Measurements from ENCODE around the gene INHBE. TPM values are rescaled to one million over a fixed set of nuclear protein-coding genes. Genes with fewer than 3 reads are reported as not detected.

INHBE gene
- total RNA-seq, 1 experiment from 2014 or later, result 10.1 TPM

GRCh38 chr12:57469296-57470164, 14.4 kb downstream of the INHBE start:
- Histone ChIP-seq H4K20me1 (ENCODE audit: control insufficient read depth, insufficient read depth, insufficient read length) (no peaks in the 10 kb centered on the region), H3K23me2 (ENCODE audit: insufficient read length, low read depth, low read length, poor library complexity, severe bottlenecking) (no peaks in the 10 kb centered on the region), H2BK12ac (ENCODE audit: insufficient read length, low read depth, low read length) (no peak overlapping the region), H2BK15ac (ENCODE audit: low read depth, low read length) (no peak overlapping the region), H3K4me2 (ENCODE audit: insufficient read depth, insufficient read length, low read length) (no peak overlapping the region), H2BK5ac (ENCODE audit: insufficient read length, low read length) (no peak overlapping the region), H3K27me3 (ENCODE audit: insufficient read depth, low read length) (peaks cover 13% of the 10 kb centered on the region; the same call in 1 of the 2 replicates), H3K9ac (ENCODE audit: extremely low read depth, insufficient read length, low read length) (no peak overlapping the region), H4K8ac (replicated peaks; ENCODE audit: insufficient read length, low read depth, low read length) (no peak overlapping the region), H3K4me1 (ENCODE audit: insufficient read depth, low read length) (no peaks in the 10 kb centered on the region), H2AK5ac (ENCODE audit: insufficient read length, low read length) (no peak overlapping the region), H3K56ac (ENCODE audit: insufficient read length, low read depth, low read length) (no peak overlapping the region), H3K4ac (ENCODE audit: low read depth, low read length) (no peak overlapping the region), H3K14ac (ENCODE audit: insufficient read depth, low read length) (no peak overlapping the region), H3T11ph (ENCODE audit: low read length) (no peak overlapping the region), H4K5ac (ENCODE audit: insufficient read length, low read depth, low read length) (no peak overlapping the region), H4K91ac (ENCODE audit: insufficient read length, low read depth, low read length) (no peak overlapping the region), H3K79me1 (ENCODE audit: insufficient read depth, low read depth, low read length, poor library complexity, severe bottlenecking) (no peaks in the 10 kb centered on the region), H2BK120ac (ENCODE audit: low read depth, low read length, poor library complexity, severe bottlenecking) (no peak overlapping the region), H3K23ac (ENCODE audit: insufficient read length, low read depth, low read length) (no peak overlapping the region), H2BK20ac (ENCODE audit: low read depth, low read length, poor library complexity, severe bottlenecking) (no peak overlapping the region), H3K79me2 (ENCODE audit: insufficient read depth, low read length) (no peaks in the 10 kb centered on the region), H3K9me3 (ENCODE audit: control insufficient read depth, low read depth, low read length) (no peaks in the 10 kb centered on the region), H3K27ac (ENCODE audit: insufficient read length, low read depth, low read length) (no peak overlapping the region), H2AFZ (ENCODE audit: low read length) (no peak overlapping the region), H3K18ac (ENCODE audit: insufficient read length, low read depth, low read length) (no peak overlapping the region)
- no peak for TF ChIP-seq CTCF (conservative IDR thresholded peaks at IDR 0.05)
- Mint-ChIP-seq H3K9me3 (no peaks in the 10 kb centered on the region), H3K36me3 (ENCODE audit: insufficient read depth in 1 of 3, low read depth in 3 of 3) (peaks cover 0 to 28% (median 17%) of the 10 kb centered on the region in 3 experiments), H3K4me1 (no peaks in the 10 kb centered on the region; a peak in 1 of 4 replicates), H3K27ac (no peak overlapping the region), H3K4me3 (no peak overlapping the region), H3K27me3 (ENCODE audit: low read depth) (peaks cover 52% of the 10 kb centered on the region)
- DNase-seq, result no peak
- no CpG with 5 or more reads among the region's 10 CpGs for WGBS (ENCODE audit: extremely low coverage, insufficient read length, low lambda C conversion rate)

All from H9 (cell line).